Heart right ventricle (tissue), 16 donors: ENCODE results near the gene ATG2B. TPM values are rescaled to one million over a fixed set of nuclear protein-coding genes. Genes with fewer than 3 reads are reported as not detected.
A peak's percentile ranks its signal among the peaks of the same experiment; 100 is the strongest.

Experiments used
- ATAC-seq, 8 donors: fragments of 200-7000 bp; cut with Tn5 transposase; one replicate each; pipeline ENCODE4 v1.9.1; 2020; ENCODE audit warnings: mild to moderate bottlenecking in 8 of 8, moderate library complexity in 8 of 8, moderate number of reproducible peaks in 1 of 8
- DNase-seq, 2 donors: peaks; one replicate each; pipeline ENCODE4 v3.0.0-alpha.2; 2020
- H3K27ac ChIP-seq, 10 donors: fragments of 200-600 bp; sonication (generic) in 2 of 10; one replicate each; pipeline versions ENCODE4 v1.5.0 to v1.8.0; 2020 to 2022; ENCODE audit warnings: mild to moderate bottlenecking in 3 of 10
- H3K27me3 ChIP-seq, 7 donors: fragments of 200-600 bp; one replicate each; pipeline ENCODE4 v1.8.0; 2021 to 2022; ENCODE audit warnings: mild to moderate bottlenecking in 2 of 7
- H3K36me3 ChIP-seq, 9 donors: fragments of 200-600 bp; sonication (generic) in 1 of 9; one replicate each; pipeline versions ENCODE4 v1.5.0 to v1.8.0; 2020 to 2022; ENCODE audit warnings: mild to moderate bottlenecking in 2 of 9
- H3K4me1 ChIP-seq, 9 donors: fragments of 200-600 bp; sonication (generic) in 1 of 9; one replicate each; pipeline versions ENCODE4 v1.5.0 to v1.8.0; 2020 to 2022; ENCODE audit warnings: mild to moderate bottlenecking in 4 of 9
- H3K4me3 ChIP-seq, 10 donors: fragments of 200-600 bp; sonication (generic) in 2 of 10; one replicate each; pipeline versions ENCODE4 v1.5.0 to v1.8.0; 2020 to 2022; ENCODE audit warnings: mild to moderate bottlenecking in 7 of 10, moderate library complexity in 2 of 10
- H3K9me3 ChIP-seq, 11 donors: fragments of 200-600 bp in 10 of 11; sonication (generic) in 2 of 11; one replicate each; pipeline versions ENCODE4 v1.5.0 to v1.8.0; 2013 to 2022; ENCODE audit warnings: mild to moderate bottlenecking in 2 of 11, control low read depth in 1 of 11, moderate library complexity in 1 of 11
- CTCF ChIP-seq, 9 donors: fragments of 200-600 bp; sonication (generic) in 2 of 9; IDR thresholded peaks; one replicate each; pipeline versions ENCODE4 v1.5.0 to v1.8.0; 2021 to 2022; ENCODE audit warnings: antibody characterized with exemption in 9 of 9, mild to moderate bottlenecking in 5 of 9, moderate library complexity in 1 of 9
- WGBS, 2 donors: extraction: QIAGEN DNeasy Blood & Tissue Kit; methylation state at CpG; one replicate each; pipeline ENCODE4 v1.1.7; 2013; ENCODE audit warnings: inconsistent platforms in 1 of 2; 5-methylcytosine and 5-hydroxymethylcytosine counted together
- intact Hi-C, 10 donors: fragments of 100-400 bp; cut with DNase I; formaldehyde crosslinking; loops; one replicate each; pipeline versions ENCODE4 v1.11.1 to v1.14.2; 2022
- polyA plus RNA-seq, 2 donors: library from polyadenylated mRNA; stranded (reverse); fragments of 200-250 nt; gene quantifications; one replicate each; pipeline ENCODE4 v1.2.3, GENCODE V29; 2013
- total RNA-seq, 10 donors: library from RNA; stranded (reverse); fragmentation: NEBNext Ultra II Directional in 3 of 10; extraction: Animal tissue kit (Norgen Biotek cat#: 25700) in 3 of 10; gene quantifications; one replicate each; pipeline versions ENCODE4 v1.2.1 to v1.2.4, GENCODE V29; 2021 to 2023
- donor health status: Arrhythmogenic right ventricular cardiomyopathy.
- donor health status: ischemic (EF 13 %, LVEDD 7.1; RV severe dilation, severe dysfunction).
- donor health status: healthy with polysubstance abuse.
- donor health status: DM: no; HTN: yes; CAD: no.
- donor health status: DM: no; HTN: no; CAD: no.
- donor health status: ischemic (EF 25% LVEDD 6.9; RV normal size, moderate dysfunction).
- donor health status: ischemic (EF 25% LVEDD 5.7; RV mildly dilated, moderate dysfunction).
- donor health status: healthy.
- donor health status: DM: yes; HTN: yes; CAD: no.
- donor health status: Ischemic cardiomyopathy.
- donor health status: ischemic (EF 35%, LVEDD 5.7; RV mildly dilated, moderate dysfunction).
- donor health status: nonischemic (EF 11% LVEDD 7.7; RV severe dilation, severe dysfunction).
- donor health status: DM: yes; HTN: yes; CAD: no.
- donor health status: PGD.
- donor health status: ischemic (EF 29% LVEDD 5.4; RV normal size, mild dysfunction).
- donor health status: nonischemic (EF 23%, LVEDD 6.1; RV moderate dilation, normal function).

Gene ATG2B
- total and polyA plus RNA-seq, 12 donors, result 2.4 to 20.2 (median 14.0) TPM

- intact Hi-C loops, result no loop called here
- H3K4me3 ChIP-seq, result no peak overlapping the region
- 60 to 62% methylated on average over 3 of the region's 3 CpGs for WGBS, 2 donors
These were observed 44.9 kb upstream of the ATG2B start for GRCh38 chr14:96407935-96408570.

GRCh38 chr14:96405677-96406076 lies 42.5 kb upstream of the ATG2B start:
- no peak overlapping the region for H3K27ac ChIP-seq
- TF ChIP-seq CTCF (IDR thresholded peaks at IDR 0.05), result no peak
- ATAC-seq (no peak), DNase-seq (no peak)
- intact Hi-C loops, result no loop called here
- no peaks in the 10 kb centered on the region for H3K36me3 ChIP-seq
- H3K9me3 ChIP-seq, result no peaks in the 10 kb centered on the region
- H3K4me1 ChIP-seq, result peaks cover 0 to 7% (median 0%) of the 10 kb centered on the region in 9 donors
- WGBS, 2 donors, result 84 to 93% methylated on average over 1 of the region's 1 CpG
- peaks cover 0 to 10% (median 0%) of the 10 kb centered on the region in 7 donors for H3K27me3 ChIP-seq
- no peak overlapping the region for H3K4me3 ChIP-seq

More at GRCh38 chr14:96407935-96408570, 44.9 kb upstream of the ATG2B start:
- Histone ChIP-seq H3K36me3 (no peaks in the 10 kb centered on the region), H3K27me3 (peaks cover 0 to 7% (median 0%) of the 10 kb centered on the region in 7 donors), H3K27ac (no peak overlapping the region), H3K4me1 (peaks cover 0 to 7% (median 0%) of the 10 kb centered on the region in 9 donors), H3K9me3 (no peaks in the 10 kb centered on the region)
- no peak for ATAC-seq
- TF ChIP-seq CTCF (IDR thresholded peaks at IDR 0.05), result no peak
- DNase-seq, result no peak

DNA sequence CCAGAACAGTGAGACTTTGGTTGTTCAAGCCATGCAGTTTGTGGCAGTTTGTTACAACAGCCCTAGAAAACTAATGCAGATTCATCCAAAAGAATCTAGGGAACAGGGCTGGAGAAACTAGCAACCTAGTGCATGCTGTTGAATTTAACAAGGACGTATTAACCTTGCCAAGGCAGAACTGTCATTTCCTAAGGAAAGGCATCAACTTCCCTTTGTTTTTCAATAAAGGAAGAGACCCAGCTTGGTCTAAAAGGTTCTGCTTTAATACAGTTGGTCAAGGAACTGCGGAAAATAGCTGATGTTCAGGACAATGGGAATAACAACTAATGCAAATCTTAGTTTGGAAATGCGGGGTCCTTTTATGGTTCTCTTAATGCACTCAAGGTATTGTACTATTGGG lies 40.3 kb upstream of the ATG2B start:
- no peak overlapping the region for H3K4me3 ChIP-seq
- peaks cover 0 to 7% (median 0%) of the 10 kb centered on the region in 9 donors for H3K4me1 ChIP-seq
- no peak for TF ChIP-seq CTCF (IDR thresholded peaks at IDR 0.05)
- intact Hi-C loops, result no loop called here
- ATAC-seq (peak in 3 of 8 donors; percentile 52 to 78 (median 74)), DNase-seq (no peak)
- peaks cover 0 to 14% (median 0%) of the 10 kb centered on the region in 7 donors for H3K27me3 ChIP-seq
- peak overlapping the region in 5 of 10 donors; percentile 21 to 67 (median 64) for H3K27ac ChIP-seq
- H3K9me3 ChIP-seq, result no peaks in the 10 kb centered on the region
- H3K36me3 ChIP-seq, result no peaks in the 10 kb centered on the region
- WGBS, 2 donors, result 58 to 67% methylated on average over 3 of the region's 3 CpGs

GRCh38 chr14:96400495-96400894 lies 37.4 kb upstream of the ATG2B start:
- WGBS, 2 donors, result 72 to 89% methylated on average over 5 of the region's 5 CpGs
- ATAC-seq (no peak), DNase-seq (no peak)
- Histone ChIP-seq H3K4me3 (no peak overlapping the region), H3K36me3 (no peaks in the 10 kb centered on the region), H3K9me3 (no peaks in the 10 kb centered on the region), H3K27ac (no peak overlapping the region), H3K27me3 (peaks cover 0 to 14% (median 0%) of the 10 kb centered on the region in 7 donors), H3K4me1 (peaks cover 0 to 7% (median 0%) of the 10 kb centered on the region in 9 donors)
- intact Hi-C loops, result no loop called here
- TF ChIP-seq CTCF (IDR thresholded peaks at IDR 0.05), result no peak
